ENCODE measurements around the gene CAV1.

CAV1 gene

DNA sequence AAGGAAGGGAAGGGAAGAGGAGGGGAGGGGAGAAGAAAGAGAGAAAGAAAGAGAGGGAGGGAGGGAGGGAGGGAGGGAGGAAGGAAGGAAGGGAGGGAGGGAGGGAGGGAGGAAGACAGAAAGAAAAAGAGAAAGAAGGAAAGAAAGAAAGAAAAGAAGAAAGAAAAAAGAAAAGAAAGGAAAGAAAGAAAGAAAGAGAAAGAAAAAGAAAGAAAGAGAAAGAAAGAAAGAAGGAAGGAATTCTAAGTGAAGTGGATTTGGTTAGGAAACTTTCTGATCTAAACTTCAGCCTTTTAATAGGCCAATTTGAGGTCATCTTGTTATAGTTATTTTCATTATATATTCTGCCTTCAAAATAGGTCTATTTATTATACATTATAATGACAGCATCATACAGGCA lies 21.0 kb upstream of the CAV1 start:
- no peak for DNase-seq (ENCODE audit: low read depth in 2 of 2)

DNA sequence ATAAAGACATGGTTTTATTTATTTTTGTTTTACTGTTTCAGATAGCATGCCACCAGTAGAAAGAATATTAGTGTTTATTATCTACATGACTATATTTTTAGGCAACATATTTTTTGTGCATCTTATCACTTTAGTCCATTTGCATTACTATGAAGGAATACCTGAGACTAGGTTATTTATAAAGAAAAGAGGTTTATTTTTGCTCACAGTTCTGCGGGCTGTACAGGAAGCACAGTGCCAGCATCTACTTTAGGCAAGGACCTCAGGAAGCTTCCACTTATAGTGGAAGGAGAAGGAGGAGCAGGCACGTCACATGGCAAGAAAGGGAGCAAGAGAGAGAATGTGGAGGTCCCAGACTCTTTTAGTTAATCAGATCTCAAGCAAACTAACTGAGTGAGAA lies 19.6 kb upstream of the CAV1 start:
- no peak for DNase-seq (ENCODE audit: low read depth in 2 of 2)

DNA sequence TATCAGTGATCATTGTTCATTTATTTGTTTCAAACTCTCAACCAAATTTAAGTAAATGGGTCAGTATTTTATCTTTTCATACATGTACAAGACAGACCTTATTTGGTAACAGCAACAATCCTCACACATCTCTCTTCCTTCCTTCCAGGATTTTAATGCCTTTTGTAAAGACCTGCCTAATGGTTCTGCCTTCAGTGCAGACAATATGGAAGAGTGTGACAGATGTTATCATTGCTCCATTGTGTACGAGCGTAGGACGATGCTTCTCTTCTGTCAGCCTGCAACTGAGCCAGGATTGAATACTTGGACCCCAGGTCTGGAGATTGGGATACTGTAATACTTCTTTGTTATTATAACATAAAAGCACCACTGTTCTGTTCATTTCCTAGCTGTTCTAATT lies 19.0 kb upstream of the CAV1 start:
- no peak for DNase-seq (ENCODE audit: low read depth in 2 of 2)

DNA sequence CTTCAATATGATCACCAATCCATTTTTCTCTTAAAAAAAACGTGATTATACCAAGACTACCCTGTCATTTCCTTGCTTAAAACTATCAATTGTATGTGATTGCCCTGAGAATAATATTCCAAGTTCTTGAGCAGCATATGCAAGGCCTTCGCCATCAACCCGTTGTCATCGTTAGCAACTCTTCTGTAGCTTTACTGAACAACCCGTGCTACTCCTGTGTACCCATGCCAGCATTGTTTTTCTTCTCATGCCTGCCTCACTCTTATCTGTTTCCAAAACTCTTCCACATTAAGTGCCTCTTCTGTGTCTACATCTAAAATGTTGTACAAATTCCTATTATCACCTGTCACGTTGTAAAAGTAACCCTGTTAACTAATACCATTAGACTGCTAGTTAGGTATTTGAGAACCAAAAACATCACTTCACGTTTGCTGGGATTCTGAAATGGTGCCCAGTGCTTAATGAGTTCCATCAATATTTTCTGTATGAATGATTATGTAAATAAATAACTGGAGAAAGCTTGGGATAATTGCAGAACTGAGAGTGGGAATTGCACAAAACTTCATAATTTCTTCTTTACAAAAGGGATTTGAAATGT lies 14.8 kb upstream of the CAV1 start:
- DNase-seq (ENCODE audit: low read depth in 2 of 2) = no peak

DNA sequence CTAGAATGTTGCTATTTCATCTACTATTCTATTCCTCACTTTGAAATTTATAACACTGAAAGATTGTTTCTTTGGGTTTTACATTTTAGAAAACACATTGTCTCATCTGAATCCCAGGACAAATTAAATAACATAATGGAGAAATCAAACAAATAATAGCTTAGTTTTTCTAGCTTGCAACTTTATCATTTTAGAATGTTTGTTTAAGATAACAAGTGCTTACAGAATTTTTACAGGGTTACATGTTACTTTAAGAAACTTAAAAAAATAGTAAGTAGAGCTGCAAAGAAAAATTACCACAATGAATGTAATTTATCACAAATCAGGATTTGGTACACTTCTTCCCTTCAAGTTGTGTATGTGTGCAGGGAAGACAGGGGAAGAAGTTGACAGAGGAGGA lies 14.0 kb upstream of the CAV1 start:
- no peak for DNase-seq (ENCODE audit: low read depth in 2 of 2)

DNA sequence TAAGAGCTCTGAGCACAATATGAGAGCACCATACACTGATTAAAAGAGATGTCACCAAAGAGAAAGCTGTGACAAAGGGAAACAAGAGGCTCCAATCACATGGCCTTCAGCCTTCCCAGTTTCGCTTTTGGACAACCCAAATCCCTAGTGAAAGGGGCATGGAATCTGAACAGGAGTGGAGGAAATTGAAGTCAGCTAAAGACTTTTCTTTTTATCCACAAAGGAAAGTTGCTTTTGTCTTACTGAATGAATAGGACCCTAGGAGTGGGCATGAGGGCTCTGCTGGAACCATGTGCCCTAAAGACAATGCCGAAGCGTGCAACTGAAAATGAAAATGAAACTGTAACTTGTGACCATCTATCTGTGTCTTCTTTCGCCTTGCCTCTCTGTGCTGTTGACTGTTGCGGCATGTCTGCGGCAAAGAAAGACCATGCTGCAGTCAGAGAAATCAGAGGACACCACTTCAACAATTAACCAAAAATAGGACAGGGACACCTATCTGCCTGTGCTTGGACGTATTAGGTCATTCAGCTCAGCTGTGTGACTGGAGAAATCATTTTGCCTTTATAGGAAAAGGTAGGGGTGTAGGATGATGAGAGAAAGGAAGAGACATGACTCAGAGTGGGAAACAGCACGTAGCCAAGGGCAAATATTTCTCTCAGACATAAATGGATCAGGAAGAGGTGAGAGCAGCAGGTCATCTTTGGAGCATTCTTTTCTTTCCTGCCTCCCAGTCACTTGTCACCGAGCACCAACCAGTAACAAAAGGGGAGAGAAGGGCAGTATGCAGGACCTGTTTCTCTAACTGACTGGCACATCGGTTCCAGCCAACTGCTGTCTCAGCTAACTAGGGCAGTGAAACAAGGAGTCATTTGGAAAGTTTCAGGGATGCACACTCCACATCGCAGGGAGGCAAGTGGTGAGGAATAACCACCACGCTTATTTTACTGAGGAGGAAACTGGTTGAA lies 13.0 kb upstream of the CAV1 start:
- DNase-seq (ENCODE audit: low read depth in 2 of 2) = no peak

DNA sequence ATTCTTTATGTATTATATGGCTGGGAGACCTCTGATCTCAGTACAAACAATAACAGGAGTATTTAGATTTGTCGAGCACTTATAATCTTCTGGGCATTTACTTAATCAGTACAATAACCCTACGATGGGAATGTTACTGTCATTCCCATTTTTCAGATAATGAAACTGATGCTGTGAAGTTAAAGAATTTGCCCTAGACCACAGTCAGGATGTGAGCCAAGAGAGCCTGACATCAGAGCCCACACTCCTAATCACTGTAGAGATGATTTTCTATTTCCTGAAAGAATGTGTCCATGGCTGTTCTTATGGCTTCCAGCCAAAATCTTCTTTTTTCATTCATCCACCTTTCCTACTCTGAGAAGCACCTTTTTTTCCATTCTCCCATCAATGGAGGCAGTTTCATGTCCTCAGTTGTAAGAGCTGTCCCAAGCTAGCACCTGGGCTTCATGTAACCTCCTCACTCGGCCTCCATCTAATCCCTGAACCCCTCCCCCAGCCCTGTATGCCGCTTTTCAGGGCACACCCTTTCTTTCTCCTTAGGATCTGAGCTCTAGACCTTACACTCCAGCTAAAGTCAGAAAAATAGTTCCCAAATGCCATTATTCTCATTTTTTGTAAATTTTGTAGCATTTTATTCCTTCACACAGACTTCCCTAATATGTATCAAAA lies 12.2 kb upstream of the CAV1 start:
- DNase-seq (ENCODE audit: low read depth in 2 of 2) = no peak

DNA sequence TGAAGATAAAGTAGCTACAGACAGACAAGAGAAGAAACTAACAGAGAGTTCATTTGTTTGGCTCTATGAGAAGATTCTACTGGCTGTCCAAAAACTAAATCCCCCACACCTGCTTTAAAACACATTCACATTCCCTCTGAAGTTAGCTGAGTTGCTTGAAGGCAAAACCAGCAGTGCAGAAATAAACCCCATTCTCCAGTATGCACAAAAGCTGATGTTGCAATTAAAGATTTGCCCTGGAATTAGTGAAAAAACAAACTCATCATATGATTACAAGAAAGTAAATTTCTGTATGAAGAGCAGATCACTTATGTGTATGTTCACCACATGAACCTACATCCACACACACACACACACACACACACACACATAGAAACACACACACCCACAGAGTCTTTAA lies 9.3 kb upstream of the CAV1 start:
- no peak for DNase-seq (ENCODE audit: low read depth in 2 of 2)

DNA sequence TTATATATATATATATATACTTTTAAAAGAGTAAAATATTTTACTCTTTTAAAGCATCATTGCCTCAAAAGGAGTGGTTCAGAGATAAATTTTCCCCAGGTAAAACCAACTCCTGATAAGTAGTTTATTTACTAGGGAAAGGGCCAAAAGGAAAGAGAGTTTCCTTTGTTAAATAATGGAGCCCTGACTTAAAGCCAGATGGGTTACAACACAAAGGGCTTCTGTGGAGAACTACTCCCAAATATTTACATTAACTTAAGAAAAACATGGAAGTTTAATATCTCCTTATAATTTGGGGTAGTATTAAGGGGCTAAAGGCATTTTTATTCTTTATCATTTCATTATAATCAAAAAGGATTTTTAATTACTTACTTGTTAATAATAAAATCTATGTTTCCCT lies 8.5 kb upstream of the CAV1 start:
- DNase-seq (ENCODE audit: low read depth in 2 of 2) = no peak

DNA sequence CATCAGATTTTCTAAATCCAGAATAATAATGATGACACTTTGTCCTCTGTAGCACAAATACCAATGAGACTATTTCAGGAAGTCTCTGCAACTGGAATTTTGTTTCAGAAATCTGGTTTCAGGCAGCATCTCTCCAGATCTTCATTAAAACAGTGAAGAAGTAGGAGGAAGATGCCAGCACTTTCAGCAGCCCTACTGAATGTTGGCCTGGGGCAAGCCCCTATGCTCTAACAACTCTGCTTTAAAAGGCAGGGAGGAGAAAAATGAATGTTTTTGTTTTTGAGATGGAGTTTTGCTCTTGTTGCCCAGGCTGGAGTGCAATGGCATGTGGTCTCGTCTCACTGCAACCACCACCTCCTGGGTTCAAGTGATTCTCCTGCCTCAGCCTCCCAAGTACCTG lies 7.2 kb upstream of the CAV1 start:
- DNase-seq (ENCODE audit: low read depth in 2 of 2) = no peak

DNA sequence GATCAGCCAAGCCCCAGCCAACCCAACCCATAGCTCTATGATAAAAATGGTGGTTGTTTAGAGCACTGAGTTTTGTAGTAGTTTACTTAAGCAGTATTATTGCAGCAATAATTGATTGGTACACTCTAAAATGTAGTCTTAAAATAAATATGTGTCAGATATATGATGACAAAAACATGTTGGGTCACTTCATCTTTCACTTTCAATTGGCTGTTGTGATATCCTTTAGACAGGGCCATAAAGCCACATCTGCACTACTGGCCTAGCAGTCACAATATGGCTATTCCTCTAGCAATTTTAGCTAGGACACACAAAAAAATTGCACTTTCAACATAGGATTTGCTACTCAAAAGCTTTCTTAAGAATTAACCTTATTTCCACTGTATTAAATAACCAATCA lies 5.9 kb upstream of the CAV1 start:
- DNase-seq (ENCODE audit: low read depth in 2 of 2) = no peak

DNA sequence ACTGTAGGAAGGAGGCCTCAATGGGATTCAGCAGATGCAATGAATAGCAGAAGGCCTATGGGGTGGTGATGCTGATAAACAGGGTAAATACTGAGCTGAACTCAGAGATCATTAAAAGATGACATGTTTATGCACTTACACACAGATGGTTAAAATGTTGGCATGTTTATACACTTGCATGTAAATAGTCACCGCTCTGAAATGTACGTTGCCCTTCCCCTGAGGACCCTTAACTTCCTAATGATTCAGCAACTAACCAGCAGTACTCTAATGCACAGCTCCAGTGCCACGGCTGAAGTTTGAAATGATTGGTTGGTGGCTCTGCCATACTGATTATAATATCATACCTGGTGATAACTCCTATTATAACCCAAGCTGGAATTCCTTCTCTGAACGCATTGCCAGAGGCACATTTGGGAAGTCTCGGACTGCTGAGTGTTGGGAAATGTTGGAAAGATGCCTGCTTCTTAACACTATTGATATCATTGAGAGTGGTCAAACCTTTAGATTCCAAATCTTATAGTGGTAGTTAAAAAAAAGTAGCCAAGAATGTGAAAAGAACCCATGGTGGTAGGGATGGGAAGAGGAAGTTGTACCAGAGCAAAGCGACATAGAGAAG lies 3.7 kb upstream of the CAV1 start:
- DNase-seq (ENCODE audit: low read depth in 2 of 2) = no peak

DNA sequence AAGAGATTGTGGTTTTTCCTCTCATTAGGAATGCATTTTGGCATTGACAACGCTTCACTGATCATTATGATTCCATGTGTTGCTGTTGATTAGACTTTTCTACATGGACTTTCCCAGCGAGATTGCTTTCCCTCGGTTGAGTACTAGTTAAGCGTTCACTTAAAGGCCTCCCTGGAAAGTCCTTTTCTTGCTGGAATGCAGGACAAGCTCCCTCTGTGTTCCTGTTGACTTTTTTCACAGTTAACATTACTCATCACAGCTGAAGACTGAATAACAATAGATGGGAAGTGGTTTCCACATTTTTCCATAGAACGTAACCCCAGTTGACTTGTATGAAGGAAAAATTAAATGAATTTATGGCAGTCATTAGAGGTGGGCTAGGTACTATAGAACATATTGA lies 2.6 kb upstream of the CAV1 start:
- DNase-seq (ENCODE audit: low read depth in 2 of 2) = peak in 1 of 2 experiments; percentile 66

DNA sequence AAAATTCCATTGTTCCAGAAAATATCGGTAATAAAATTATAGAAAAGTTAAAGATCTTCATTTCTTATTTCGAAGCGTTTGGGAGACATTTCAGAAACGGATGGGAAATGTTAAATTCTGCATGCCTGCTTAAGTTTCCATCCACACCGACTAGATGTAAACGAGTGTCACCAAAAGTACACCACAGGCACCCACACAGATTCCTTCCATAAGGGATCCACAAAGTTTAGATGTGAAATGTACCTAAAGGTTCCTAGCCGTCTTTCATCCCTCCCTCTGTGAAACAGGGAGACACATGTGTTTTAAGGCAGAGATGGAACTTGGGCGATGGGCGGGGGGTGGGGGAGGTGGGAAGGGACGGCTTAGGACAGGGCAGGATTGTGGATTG lies 621 bp upstream of the CAV1 start:
- DNase-seq (ENCODE audit: low read depth in 2 of 2) = no peak

DNA sequence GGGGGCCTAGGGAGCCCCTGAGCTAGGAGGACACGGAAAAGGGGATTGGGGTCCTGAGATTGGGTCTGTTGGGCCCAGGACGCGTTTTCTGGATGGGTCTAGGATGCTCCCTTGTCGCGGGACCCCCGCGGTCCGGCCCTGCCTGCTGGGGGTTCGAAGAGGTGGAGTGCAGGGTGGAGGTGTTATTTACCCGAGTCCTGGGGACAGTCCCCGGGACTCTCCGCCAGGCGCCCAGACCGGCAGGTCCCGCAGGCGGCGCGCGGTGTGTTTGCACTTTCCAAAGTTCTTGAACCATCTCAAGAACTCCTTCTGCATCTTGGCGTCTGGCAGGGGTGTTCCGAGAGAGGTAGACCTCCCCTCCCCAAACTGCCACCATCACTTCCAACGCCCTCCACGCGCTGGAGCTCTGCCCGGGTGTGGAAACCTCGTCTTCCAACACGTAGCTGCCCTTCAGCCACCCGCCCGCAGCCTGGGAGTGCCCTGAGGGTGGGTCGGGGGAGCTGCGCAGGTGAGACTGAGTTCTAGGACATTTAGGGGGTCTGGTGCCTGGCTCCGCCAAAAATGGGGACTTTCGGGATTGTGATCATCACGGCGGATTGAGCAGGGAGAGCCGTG lies 569 bp downstream of the CAV1 start:
- DNase-seq (ENCODE audit: low read depth in 2 of 2) = no peak

DNA sequence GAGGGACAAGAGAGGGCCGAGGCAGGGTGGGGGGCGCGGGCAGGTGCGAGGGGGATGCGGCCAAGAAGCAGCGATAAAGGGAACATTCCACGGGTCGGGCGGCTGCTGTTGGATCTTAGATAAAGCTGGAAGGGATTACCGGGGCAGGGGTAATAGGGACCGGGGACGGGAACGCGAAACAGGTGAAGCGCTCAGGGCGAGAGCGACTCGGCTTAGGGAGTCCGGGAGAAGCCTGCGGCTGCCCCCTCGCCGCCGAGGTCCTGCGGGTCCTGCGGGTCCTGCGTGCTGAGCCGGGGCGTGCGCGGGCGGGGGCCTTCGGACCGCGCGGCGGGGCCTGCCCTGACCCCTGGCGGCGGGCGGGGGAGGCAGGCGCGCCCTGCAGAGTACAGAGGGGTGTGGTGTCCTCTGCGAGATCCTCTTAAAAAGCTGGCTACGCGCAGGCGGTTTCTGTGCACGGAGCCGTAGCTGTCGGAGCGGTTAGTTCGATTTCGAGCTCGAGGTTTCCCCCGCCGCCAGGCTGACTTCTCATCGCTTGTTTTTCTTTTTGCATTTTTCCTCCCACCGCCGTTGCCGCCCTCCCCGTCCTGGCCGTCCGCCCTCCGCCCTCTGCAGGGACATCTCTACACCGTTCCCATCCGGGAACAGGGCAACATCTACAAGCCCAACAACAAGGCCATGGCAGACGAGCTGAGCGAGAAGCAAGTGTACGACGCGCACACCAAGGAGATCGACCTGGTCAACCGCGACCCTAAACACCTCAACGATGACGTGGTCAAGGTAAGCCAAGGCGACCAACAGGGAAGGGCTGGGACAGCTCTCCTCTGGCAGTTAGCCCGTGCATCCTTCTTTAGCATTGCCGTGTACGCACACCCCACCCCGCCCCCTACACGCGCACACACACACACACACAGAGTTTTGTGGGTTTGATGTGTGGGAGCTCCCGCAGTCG lies 1.4 kb downstream of the CAV1 start:
- DNase-seq (ENCODE audit: low read depth in 2 of 2) = peak; percentile 61 to 62

DNA sequence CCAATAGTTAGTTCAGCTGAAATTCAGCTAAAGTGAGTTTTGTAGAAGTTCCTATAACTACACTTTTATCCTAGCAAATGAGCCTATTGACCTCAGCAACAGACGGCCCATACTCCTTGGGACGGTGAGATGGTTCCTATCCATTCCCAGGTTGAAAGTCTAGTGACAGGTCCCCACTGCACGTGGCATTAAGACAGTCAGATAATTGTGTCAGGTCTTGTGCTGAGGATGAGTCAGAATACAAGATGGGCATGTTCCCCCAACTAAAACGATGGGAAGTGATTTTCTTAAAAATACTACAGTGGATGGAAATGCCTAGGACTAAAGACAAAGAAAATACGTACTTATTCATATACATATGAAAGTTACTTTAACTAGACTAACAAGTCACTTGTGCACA lies 2.1 kb downstream of the CAV1 start:
- no peak for DNase-seq (ENCODE audit: low read depth in 2 of 2)

DNA sequence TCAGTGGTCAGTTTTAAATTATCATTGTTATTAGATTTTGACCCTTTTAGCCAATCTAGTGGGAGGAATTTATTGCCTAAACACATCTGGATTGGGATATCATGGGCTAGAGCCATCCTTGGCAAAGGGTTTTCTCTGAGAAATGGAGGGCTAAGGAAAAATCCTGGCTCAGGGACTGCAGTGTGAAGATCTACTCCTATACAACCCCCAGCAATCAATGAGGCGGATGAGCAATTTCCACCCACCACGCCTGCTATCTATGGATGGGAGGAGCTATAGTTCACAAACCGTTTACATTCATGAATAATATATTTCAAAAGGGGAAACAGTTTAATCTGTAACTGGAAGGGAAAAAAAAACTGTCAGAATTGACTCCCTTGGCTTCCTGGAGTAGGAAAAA lies 2.7 kb downstream of the CAV1 start:
- DNase-seq (ENCODE audit: low read depth in 2 of 2) = no peak

DNA sequence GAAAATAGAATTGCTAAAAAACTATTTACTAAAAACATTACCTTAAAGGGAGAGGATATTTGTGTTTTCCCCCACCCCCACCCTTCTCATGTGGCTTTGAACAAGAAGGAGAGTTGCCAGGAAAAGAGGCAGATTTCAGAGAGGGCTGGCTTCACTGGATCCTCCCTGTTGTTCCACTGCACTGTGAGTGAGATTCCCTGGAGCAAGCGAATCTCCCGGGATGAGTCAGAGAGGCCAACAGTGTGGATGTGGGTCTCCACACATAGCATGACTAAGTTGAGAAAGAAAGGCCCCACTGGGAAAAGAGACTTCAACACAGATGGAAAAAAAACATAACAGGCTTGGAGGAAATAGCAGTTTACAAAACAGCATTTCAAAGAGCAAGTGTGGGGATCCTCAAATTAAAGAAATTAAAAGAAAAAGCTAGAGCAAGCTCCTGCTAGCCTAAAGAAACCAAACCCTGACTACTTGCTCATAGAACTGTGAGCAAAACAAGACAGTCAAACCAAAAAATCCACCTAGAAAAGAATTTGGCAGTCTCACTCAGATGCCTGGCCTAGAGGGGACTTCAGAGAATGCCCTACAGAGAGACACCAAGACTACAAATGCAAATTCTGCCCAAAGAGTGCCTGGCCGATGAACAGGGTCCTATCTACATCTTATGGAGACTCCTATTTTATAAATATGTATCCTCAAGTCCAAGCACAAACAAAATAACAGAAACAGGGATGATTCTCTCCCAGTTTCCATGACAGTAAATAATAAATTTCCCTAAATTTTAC lies 3.4 kb downstream of the CAV1 start:
- peak; percentile 90 for DNase-seq (ENCODE audit: low read depth in 2 of 2)

DNA sequence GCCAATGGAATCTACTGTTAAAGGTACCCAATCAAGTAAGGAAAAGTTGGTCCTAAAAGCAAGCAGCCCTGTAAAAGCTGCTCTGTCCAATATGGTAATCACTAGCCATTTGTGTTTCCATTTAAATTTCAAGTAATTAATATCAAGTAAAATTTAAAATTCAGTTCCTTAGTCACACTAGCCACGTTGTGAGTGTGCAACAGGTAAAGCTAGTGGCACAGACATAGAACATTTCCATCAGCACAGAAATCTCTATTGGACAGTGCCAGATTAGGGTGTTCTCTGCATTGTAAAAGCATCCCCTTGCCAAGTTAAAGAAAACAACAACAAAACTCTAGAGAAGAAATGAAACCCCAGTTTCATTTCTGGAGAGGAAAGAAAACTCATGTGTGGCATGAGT lies 4.4 kb downstream of the CAV1 start:
- no peak for DNase-seq (ENCODE audit: low read depth in 2 of 2)
